ENCODE measurements around the gene DNASE2B. TPM values are rescaled to one million over a fixed set of nuclear protein-coding genes. Genes with fewer than 3 reads are reported as not detected.

The DNASE2B gene
- total RNA-seq, 1 donor = not detected

DNA sequence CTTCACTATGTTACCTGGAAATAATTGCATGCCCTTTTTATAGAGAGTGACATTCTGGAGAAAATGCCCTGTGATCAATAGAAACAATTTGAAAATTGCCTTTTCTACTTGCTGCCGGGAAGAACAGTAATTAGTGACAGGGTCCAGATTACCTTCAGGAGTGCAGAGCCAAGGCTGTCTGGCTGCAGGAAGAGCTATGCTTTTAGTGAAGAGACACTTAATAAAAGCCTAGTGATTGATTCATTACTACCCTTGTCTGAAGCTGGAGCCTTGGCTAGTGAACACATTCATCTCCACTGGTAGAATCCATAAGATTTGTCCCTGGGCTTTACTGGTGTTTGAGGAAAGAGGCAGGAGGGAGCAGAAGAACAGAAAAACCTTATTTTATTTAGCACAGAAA is 12.9 kb upstream of the DNASE2B start:
- Histone ChIP-seq H3K27ac (ENCODE audit: low read depth, low read length) (no peak overlapping the region), H3K36me3 (ENCODE audit: insufficient read depth, low read length) (no peaks in the 10 kb centered on the region), H3K27me3 (ENCODE audit: insufficient read depth, low read length) (no peaks in the 10 kb centered on the region), H3K4me3 (ENCODE audit: insufficient read depth, low read length) (no peak overlapping the region), H3K4me1 (ENCODE audit: insufficient read depth, low read length) (no peaks in the 10 kb centered on the region), H3K9me3 (ENCODE audit: low read depth, low read length) (no peaks in the 10 kb centered on the region), H3K4me2 (ENCODE audit: insufficient read depth, low read length) (no peak overlapping the region), H2AFZ (ENCODE audit: low read length) (no peak overlapping the region), H4K20me1 (ENCODE audit: insufficient read depth, low read length) (no peaks in the 10 kb centered on the region), H3K79me2 (ENCODE audit: insufficient read depth, low read length) (no peaks in the 10 kb centered on the region)
- no peak for DNase-seq (ENCODE audit: insufficient read length, low spot score, missing footprints)
- no peak for TF ChIP-seq CTCF (IDR thresholded peaks at IDR 0.05; ENCODE audit: extremely low read depth, low read depth, low read length)

DNA sequence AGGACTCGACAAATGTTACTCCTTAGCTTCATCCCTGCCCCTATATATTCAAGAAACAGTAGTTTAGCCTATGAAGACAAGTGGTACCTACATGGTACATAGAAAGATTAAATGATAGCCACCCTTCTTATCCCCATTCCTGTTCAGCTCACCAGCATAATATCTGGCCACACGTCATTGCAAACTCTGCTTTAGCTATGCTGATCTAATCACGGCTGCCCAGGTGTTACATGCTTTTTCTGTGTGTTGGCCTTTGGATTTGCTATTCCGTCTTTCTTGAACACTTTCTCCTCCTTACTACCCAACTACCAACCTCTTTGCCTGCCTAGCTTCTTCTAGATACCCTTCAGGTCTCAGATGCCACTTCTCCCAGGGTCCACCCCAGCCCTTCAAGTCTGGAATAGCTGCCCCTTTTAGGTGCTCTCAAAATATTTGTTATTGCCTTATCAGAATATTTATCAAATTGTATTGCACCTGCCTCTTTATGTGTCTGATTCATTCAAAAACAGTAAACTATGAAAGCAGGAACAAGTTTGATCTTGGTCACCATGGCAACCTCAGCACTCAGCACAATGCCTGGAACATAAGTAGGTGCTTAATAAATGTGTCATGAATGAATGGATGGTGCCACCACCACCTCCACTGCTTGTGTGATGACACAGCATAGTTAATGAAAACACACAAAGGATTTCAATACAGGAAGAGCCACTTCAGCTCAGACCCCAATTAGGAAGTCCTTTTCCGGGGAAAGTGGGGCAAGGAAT is 11.4 kb upstream of the DNASE2B start:
- H4K20me1 ChIP-seq (ENCODE audit: insufficient read depth, low read length) = no peaks in the 10 kb centered on the region
- H3K27me3 ChIP-seq (ENCODE audit: insufficient read depth, low read length) = no peaks in the 10 kb centered on the region
- no peak overlapping the region for H3K27ac ChIP-seq (ENCODE audit: low read depth, low read length)
- no peak for TF ChIP-seq CTCF (IDR thresholded peaks at IDR 0.05; ENCODE audit: extremely low read depth, low read depth, low read length)
- no peak overlapping the region for H3K4me2 ChIP-seq (ENCODE audit: insufficient read depth, low read length)
- no peaks in the 10 kb centered on the region for H3K79me2 ChIP-seq (ENCODE audit: insufficient read depth, low read length)
- H3K4me3 ChIP-seq (ENCODE audit: insufficient read depth, low read length) = no peak overlapping the region
- DNase-seq (ENCODE audit: insufficient read length, low spot score, missing footprints) = no peak
- H3K36me3 ChIP-seq (ENCODE audit: insufficient read depth, low read length) = no peaks in the 10 kb centered on the region
- no peaks in the 10 kb centered on the region for H3K9me3 ChIP-seq (ENCODE audit: low read depth, low read length)
- no peaks in the 10 kb centered on the region for H3K4me1 ChIP-seq (ENCODE audit: insufficient read depth, low read length)
- no peak overlapping the region for H2AFZ ChIP-seq (ENCODE audit: low read length)

DNA sequence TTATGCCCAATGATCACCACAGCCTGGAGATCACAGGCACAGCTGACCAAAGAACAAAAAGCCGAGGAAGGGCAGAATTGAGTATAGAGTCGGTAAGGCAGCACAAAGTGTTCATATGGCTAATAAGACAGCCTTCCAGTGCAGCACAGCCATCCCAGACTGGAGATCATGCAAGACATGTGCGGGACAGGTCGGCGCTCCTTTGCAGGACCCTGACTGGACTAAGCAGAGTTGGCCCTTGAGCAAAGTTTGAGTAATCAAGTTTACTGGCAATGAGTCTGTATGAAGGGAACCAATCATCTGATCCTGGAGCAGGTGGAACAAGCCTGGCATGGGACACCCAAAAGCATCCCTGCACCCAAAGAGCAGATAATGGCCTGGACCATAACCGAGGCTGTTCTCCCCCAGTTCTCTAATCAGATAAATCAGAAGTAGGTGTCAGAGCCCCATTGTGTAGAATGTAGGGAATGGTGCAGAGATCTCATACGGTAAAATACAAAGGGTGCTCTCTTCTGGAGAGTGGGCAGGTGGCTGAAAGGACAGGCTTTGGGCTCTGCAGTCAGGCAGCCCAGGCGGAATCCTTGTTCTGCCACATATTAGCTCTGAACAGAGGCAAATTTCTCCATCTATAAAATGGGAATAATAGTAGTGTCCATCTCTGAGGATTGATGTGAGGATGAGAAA is 10.7 kb upstream of the DNASE2B start:
- Histone ChIP-seq H3K4me2 (ENCODE audit: insufficient read depth, low read length) (no peak overlapping the region), H3K36me3 (ENCODE audit: insufficient read depth, low read length) (no peaks in the 10 kb centered on the region), H3K27ac (ENCODE audit: low read depth, low read length) (no peak overlapping the region), H2AFZ (ENCODE audit: low read length) (no peak overlapping the region), H4K20me1 (ENCODE audit: insufficient read depth, low read length) (no peaks in the 10 kb centered on the region), H3K4me1 (ENCODE audit: insufficient read depth, low read length) (no peaks in the 10 kb centered on the region), H3K4me3 (ENCODE audit: insufficient read depth, low read length) (no peak overlapping the region), H3K79me2 (ENCODE audit: insufficient read depth, low read length) (no peaks in the 10 kb centered on the region), H3K27me3 (ENCODE audit: insufficient read depth, low read length) (no peaks in the 10 kb centered on the region), H3K9me3 (ENCODE audit: low read depth, low read length) (no peaks in the 10 kb centered on the region)
- peak; percentile 51 for TF ChIP-seq CTCF (IDR thresholded peaks at IDR 0.05; ENCODE audit: extremely low read depth, low read depth, low read length)
- DNase-seq (ENCODE audit: insufficient read length, low spot score, missing footprints) = peak; percentile 23

DNA sequence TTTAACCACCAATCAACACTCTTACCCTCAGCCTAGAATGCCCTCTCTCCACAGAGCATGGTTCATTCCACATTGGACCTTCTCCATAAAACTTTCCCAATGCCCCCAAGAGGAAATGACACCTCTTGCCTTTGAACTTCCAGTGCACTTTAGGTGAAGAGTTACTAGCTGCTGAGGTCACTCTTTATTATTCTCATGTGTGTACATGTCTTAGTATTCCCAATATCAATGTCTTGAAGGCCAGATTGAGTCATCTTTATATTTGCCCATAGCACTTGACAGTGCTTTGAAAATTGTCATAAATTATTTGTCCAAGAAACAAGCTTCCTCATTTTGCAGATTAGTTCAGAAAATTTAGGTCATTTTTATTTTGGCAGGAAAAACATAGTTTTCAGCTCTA is 8.1 kb upstream of the DNASE2B start:
- H2AFZ ChIP-seq (ENCODE audit: low read length) = no peak overlapping the region
- no peak overlapping the region for H3K4me3 ChIP-seq (ENCODE audit: insufficient read depth, low read length)
- no peaks in the 10 kb centered on the region for H3K9me3 ChIP-seq (ENCODE audit: low read depth, low read length)
- no peak for DNase-seq (ENCODE audit: insufficient read length, low spot score, missing footprints)
- no peak overlapping the region for H3K4me2 ChIP-seq (ENCODE audit: insufficient read depth, low read length)
- H3K27me3 ChIP-seq (ENCODE audit: insufficient read depth, low read length) = no peaks in the 10 kb centered on the region
- no peak overlapping the region for H3K27ac ChIP-seq (ENCODE audit: low read depth, low read length)
- no peaks in the 10 kb centered on the region for H3K79me2 ChIP-seq (ENCODE audit: insufficient read depth, low read length)
- no peaks in the 10 kb centered on the region for H3K4me1 ChIP-seq (ENCODE audit: insufficient read depth, low read length)
- H4K20me1 ChIP-seq (ENCODE audit: insufficient read depth, low read length) = no peaks in the 10 kb centered on the region
- no peaks in the 10 kb centered on the region for H3K36me3 ChIP-seq (ENCODE audit: insufficient read depth, low read length)
- no peak for TF ChIP-seq CTCF (IDR thresholded peaks at IDR 0.05; ENCODE audit: extremely low read depth, low read depth, low read length)

Data from osteoblast (primary cell).